Astrocyte (in vitro differentiated cells and primary cell): ENCODE data around the gene CCDC178. TPM values are rescaled to one million over a fixed set of nuclear protein-coding genes. Genes with fewer than 3 reads are reported as not detected.

Experiments used
- DNase-seq: peaks from one replicate; pipeline ENCODE4 v3.0.0-alpha.2; 2010; ENCODE audit warnings: low read depth
- FAIRE-seq: peaks from 2 replicates; lab custom pipeline; 2011; peaks lifted over from hg19 to GRCh38; lab: Jason Lieb, UNC
- H2AFZ ChIP-seq: 2 replicates; pipeline ENCODE4 v1.6.0; 2012; ENCODE audit warnings: low read depth, low read length, inconsistent platforms
- H3K27ac ChIP-seq: 2 replicates; pipeline ENCODE4 v1.5.1; 2011; ENCODE audit warnings: low read depth, low read length, inconsistent platforms
- H3K27me3 ChIP-seq: 2 replicates; pipeline ENCODE4 v1.6.0; 2011; ENCODE audit warnings: low read length, inconsistent platforms; ENCODE audit not compliant: insufficient read depth
- H3K36me3 ChIP-seq: 2 replicates; pipeline ENCODE4 v1.5.1; 2011; ENCODE audit warnings: low read length, inconsistent platforms; ENCODE audit not compliant: insufficient read depth
- H3K4me1 ChIP-seq: 2 replicates; pipeline ENCODE4 v1.5.1; 2011; ENCODE audit warnings: low read length, inconsistent platforms; ENCODE audit not compliant: insufficient read depth
- H3K4me2 ChIP-seq: 2 replicates; pipeline ENCODE4 v1.6.0; 2012; ENCODE audit warnings: low read length, inconsistent platforms
- H3K4me3 ChIP-seq: 2 replicates; pipeline ENCODE4 v1.5.1; 2011; ENCODE audit warnings: low read depth, mild to moderate bottlenecking, low read length, inconsistent platforms; ENCODE audit not compliant: insufficient read depth
- H3K79me2 ChIP-seq: 2 replicates; pipeline ENCODE4 v1.6.0; 2012; ENCODE audit warnings: mild to moderate bottlenecking, low read length, inconsistent platforms; ENCODE audit not compliant: insufficient read depth
- H3K9ac ChIP-seq: 2 replicates; pipeline ENCODE4 v1.6.0; 2012; ENCODE audit warnings: mild to moderate bottlenecking, low read length, inconsistent platforms
- H3K9me3 ChIP-seq: 2 replicates; pipeline ENCODE4 v1.5.1; 2012; ENCODE audit warnings: low read depth, mild to moderate bottlenecking, low read length, inconsistent platforms; ENCODE audit not compliant: insufficient read depth
- H4K20me1 ChIP-seq: 2 replicates; pipeline ENCODE4 v1.6.0; 2012; ENCODE audit warnings: low read length, inconsistent platforms; ENCODE audit not compliant: insufficient read depth
- H3K27ac Mint-ChIP-seq: one replicate; pipeline ENCODE4 v1.8.0; 2021; ENCODE audit warnings: mild to moderate bottlenecking, mixed read lengths; ENCODE audit not compliant: unreplicated experiment
- H3K27me3 Mint-ChIP-seq: one replicate; pipeline ENCODE4 v1.8.0; 2021; ENCODE audit warnings: low read depth, mixed read lengths; ENCODE audit not compliant: unreplicated experiment
- H3K36me3 Mint-ChIP-seq: one replicate; pipeline ENCODE4 v1.8.0; 2021; ENCODE audit warnings: low read depth, mixed read lengths; ENCODE audit not compliant: unreplicated experiment
- H3K4me1 Mint-ChIP-seq: one replicate; pipeline ENCODE4 v1.8.0; 2021; ENCODE audit warnings: low read depth, mixed read lengths; ENCODE audit not compliant: unreplicated experiment
- H3K4me3 Mint-ChIP-seq: one replicate; pipeline ENCODE4 v1.8.0; 2021; ENCODE audit warnings: mild to moderate bottlenecking, moderate library complexity, mixed read lengths; ENCODE audit not compliant: unreplicated experiment
- H3K9me3 Mint-ChIP-seq: one replicate; pipeline ENCODE4 v1.8.0; 2021; ENCODE audit warnings: mild to moderate bottlenecking, mixed read lengths; ENCODE audit not compliant: unreplicated experiment
- CTCF ChIP-seq: IDR thresholded peaks from 2 replicates; pipeline ENCODE4 v1.5.1; 2011; ENCODE audit warnings: low read depth, mild to moderate bottlenecking, inconsistent platforms, low read length, moderate library complexity; ENCODE audit not compliant: insufficient read depth
- EZH2 ChIP-seq: IDR thresholded peaks from 2 replicates; pipeline ENCODE4 v1.6.1; 2012; ENCODE audit warnings: mild to moderate bottlenecking, low read length, inconsistent platforms; ENCODE audit not compliant: insufficient read depth
- total RNA-seq: library from RNA; stranded (reverse); gene quantifications from 2 replicates; pipeline ENCODE4 v1.2.1, GENCODE V29; 2021

The CCDC178 gene
- total RNA-seq, 1 donor from 2014 or later: 0.30 TPM

GRCh38 chr18:32909798-32910561 lies 530.5 kb downstream of the CCDC178 start:
- Histone ChIP-seq H3K4me2 (peak overlapping the region; percentile 69), H3K9ac (no peak overlapping the region), H3K4me3 (peak overlapping the region; percentile 11), H3K4me1 (peaks cover 27% of the 10 kb centered on the region), H3K79me2 (no peaks in the 10 kb centered on the region), H3K27me3 (no peaks in the 10 kb centered on the region), H3K9me3 (no peaks in the 10 kb centered on the region), H3K27ac (no peak overlapping the region), H4K20me1 (no peaks in the 10 kb centered on the region), H2AFZ (no peak overlapping the region), H3K36me3 (no peaks in the 10 kb centered on the region)
- TF ChIP-seq EZH2 (no peak), CTCF (no peak)
- peaks cover 22% of the 10 kb centered on the region for H3K4me1 Mint-ChIP-seq
- DNase-seq (no peak), FAIRE-seq (no peak)
- no peaks in the 10 kb centered on the region for H3K27me3 Mint-ChIP-seq
- H3K9me3 Mint-ChIP-seq: no peaks in the 10 kb centered on the region
- no peak overlapping the region for H3K27ac Mint-ChIP-seq
- no peaks in the 10 kb centered on the region for H3K36me3 Mint-ChIP-seq
- no peak overlapping the region for H3K4me3 Mint-ChIP-seq

GRCh38 chr18:32908424-32908805 lies 532.1 kb downstream of the CCDC178 start:
- Mint-ChIP-seq H3K4me1 (peaks cover 22% of the 10 kb centered on the region), H3K9me3 (no peaks in the 10 kb centered on the region), H3K27ac (no peak overlapping the region), H3K4me3 (no peak overlapping the region), H3K36me3 (no peaks in the 10 kb centered on the region), H3K27me3 (no peaks in the 10 kb centered on the region)
- no peak overlapping the region for H3K27ac ChIP-seq
- no peak overlapping the region for H3K9ac ChIP-seq
- H4K20me1 ChIP-seq: no peaks in the 10 kb centered on the region
- H3K4me2 ChIP-seq: no peak overlapping the region
- no peak overlapping the region for H3K4me3 ChIP-seq
- no peak for TF ChIP-seq CTCF
- TF ChIP-seq EZH2: no peak
- no peaks in the 10 kb centered on the region for H3K9me3 ChIP-seq
- no peaks in the 10 kb centered on the region for H3K79me2 ChIP-seq
- DNase-seq: no peak
- H3K27me3 ChIP-seq: no peaks in the 10 kb centered on the region
- no peak overlapping the region for H2AFZ ChIP-seq
- FAIRE-seq: no peak
- H3K4me1 ChIP-seq: peaks cover 27% of the 10 kb centered on the region
- H3K36me3 ChIP-seq: no peaks in the 10 kb centered on the region
